Stimulated activated CD4-positive, alpha-beta T cell treated with anti-CD3 and anti-CD28 coated beads, Interleukin-1b, Interleukin-23, amount 100 ng/mL, for 48 hours (primary cell): Measurements from ENCODE around the gene CTU2.

Experiments
- DNase-seq: peaks from one replicate; pipeline ENCODE4 v3.0.0-alpha.2; 2020

The CTU2 gene

DNA sequence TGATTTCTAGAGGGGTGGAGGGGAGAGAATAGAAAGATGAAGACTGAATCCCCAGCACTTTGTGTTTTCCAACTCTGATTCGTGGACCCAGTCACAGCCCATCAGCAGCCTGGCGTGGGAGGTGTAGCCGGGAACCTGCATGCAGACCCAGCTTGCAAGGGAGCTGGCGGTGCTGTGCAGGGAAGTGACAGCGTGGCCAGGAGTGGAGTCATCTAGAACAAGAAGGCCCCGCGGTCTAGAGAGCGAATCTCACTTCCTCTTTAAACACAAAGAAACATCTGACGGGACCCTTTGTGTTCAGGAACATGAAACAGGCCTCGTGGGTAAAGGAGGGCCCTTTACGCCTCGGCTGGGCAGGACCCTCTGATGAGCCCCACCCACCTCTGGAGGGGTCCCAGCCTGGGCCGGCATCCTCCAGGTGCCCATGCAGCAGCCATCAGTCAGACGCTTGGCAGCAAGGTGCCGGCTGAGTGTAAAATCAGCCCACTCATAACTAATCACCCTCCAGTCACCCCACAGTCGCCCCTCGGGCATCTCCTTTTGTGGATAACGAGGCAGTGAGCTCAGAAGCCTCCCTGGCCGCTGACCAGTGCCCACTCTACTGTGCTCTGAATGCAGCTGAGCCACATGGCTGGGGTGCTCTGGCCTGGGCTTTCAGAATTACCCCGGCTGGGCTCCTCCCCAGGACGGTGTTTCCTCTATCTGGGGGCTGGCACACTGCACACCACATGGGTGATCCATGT, 24.4 kb upstream of the CTU2 start:
- DNase-seq, result peak; percentile 87

DNA sequence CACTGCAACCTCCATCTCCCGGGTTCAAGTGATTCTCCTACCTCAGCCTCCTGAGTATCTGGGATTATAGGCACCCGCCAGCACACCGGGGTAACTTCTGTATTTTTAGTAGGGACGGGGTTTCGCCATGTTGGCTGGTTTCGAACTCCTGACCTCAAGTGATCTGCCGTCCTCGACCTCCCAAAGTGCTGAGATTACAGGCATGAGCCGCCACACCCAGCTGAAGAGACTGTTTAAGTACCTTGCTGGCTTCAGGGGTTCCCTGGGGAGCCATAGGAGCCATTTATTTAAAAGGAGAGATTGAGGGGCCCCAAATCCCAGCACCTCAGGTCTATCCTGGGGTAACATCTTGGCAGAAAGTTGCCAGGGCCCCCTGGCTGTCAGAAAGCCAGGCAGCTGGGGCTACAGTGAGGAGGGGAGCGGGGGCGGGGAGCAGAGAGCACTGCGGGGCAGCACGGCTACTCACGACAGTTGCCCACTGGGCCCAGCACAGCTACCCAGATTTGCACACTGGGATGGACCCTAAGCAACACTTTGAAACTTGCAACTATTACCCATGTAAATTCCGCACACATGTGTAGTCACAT, 21.6 kb upstream of the CTU2 start:
- DNase-seq, result no peak

DNA sequence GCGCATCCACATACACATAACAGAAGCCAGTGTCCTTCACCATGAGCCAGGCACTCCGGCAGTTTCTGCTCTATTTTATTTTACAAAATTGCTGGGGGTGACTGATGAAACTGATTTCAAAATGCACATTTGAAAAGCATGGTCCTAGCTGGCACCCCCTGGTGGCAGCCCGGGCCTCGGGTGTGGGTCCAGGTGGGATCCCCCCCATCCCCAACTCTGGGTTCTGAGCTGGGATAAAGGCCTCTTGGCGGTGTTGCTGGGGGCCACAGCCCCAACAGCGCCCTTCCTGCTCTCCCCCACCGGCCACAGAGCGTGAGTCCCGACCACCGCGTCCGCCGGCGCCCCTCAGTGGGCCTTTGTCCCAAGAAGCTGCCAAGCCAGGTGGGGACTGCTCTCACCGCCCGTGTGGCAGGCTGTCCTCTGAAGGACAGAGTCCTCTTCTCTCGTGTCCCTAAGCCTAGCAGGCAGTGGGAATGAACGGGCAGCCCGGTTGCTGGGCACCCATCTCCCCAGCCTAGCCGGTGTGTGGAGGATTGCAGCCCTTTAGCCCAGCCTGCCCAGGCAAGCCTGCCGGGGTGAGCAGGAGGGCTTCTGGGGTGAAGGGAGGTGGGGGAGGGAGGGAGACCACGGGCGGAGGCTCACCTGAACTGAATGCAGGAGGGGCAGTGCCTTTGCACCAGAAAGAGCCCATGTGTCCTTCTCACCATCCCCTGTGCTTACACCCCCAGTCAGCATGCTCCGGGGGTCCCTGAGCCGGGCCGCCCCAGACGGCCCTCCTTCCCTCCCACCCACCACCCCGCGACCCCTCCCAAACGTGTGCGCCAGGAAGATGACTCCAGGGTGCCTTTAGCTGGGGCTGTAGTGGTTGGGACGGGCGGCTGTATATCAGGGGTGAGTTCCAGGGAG, 20.9 kb upstream of the CTU2 start:
- DNase-seq, result peak; percentile 71

DNA sequence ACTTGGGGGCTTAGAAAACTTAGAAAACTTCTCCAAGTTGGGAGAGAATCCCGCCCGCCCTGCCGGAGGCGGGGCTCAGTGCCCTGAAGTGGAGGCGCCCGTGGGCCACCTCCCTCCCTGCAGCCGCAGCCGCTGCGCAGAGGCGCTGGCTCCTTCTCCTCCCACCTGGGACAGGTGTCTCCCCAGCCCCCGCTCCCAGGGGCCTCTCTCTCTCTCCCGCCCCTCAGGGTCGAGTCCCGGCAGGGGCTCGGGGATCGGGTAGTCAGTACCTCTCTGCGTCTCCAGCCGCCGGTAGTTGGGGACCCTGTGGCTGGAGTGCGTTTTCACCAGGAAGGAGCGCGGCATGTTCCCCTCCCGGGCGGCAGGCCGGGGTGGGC, 20.3 kb upstream of the CTU2 start:
- DNase-seq, result no peak

DNA sequence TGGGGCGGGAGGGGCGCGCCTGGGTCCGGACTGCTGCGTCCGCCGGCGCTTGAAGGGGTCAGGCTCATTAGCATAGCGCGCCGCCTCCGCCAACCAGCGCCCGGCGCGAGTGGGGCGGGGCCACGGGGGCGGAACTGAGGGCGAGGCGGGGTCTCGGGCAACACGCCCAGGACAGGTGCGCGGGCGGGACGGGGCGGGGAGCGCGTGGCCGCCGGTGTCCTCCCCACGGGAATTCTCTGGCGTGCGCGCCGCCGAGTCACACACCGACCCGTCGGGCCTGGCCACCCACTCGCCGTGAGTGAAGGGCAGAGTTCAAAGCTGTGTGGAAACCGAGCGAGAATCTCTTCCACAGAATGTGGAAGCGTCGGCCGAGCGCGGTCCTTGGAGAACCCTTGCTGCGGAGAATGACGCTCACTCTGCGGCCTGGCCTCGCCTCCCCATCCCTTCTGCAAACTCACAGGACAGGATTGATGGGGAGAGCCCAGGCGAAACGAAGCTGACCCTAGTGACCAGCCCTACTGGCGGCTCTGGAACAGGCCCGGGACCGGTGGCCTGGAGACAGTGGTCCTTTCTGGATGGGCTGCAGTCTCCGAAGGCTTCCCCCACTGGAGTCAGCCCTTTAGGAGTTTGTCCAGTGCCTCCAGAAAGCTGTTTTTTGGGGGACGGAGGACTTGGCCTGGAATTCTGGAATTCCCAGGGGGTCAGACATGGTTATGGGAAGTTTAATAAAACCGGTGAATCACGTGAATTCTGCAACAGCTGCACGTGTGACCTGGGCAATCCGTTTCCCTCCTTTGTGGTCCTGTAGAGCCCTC, 19.7 kb upstream of the CTU2 start, which contains the start of gene SNAI3:
SNAI3 (minus strand) TSS at position 69 of the 815 bp plus-strand sequence. CDS start 101 bp downstream, outside the sequence.
- DNase-seq, result peak; percentile 83

DNA sequence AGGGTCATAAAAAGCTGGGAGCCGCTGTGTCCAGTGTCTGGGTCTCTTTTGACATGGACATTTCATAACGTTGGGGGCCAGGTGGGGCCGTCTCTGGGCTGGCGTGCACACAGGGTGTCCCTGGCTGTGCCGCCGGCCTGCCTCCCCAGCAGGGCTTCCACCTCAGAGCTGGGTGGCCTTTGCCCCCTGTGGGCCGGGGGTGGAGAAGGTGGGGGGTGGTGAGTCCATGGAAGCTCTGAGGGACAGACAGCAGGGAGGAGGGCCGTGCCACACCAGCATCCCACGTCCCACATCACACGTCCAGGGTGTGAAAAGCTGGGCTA, 19.1 kb upstream of the CTU2 start:
- DNase-seq, result no peak

DNA sequence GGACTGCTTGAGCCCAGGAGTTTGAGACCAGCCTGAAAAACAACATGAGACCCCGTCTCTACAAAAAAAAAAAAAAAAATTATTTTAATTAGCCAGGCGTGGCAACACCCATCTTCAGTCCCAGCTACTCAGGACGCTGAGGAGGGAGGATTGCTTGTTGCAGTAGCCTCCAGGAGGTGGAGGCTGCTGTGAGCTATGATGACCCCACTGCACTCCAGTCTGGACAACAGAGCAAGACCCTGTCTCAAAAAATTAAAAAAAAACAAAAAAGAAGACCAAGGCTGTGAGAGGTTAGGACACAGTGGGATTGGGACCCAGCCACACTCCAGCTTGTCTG, 18.7 kb upstream of the CTU2 start:
- DNase-seq, result no peak

DNA sequence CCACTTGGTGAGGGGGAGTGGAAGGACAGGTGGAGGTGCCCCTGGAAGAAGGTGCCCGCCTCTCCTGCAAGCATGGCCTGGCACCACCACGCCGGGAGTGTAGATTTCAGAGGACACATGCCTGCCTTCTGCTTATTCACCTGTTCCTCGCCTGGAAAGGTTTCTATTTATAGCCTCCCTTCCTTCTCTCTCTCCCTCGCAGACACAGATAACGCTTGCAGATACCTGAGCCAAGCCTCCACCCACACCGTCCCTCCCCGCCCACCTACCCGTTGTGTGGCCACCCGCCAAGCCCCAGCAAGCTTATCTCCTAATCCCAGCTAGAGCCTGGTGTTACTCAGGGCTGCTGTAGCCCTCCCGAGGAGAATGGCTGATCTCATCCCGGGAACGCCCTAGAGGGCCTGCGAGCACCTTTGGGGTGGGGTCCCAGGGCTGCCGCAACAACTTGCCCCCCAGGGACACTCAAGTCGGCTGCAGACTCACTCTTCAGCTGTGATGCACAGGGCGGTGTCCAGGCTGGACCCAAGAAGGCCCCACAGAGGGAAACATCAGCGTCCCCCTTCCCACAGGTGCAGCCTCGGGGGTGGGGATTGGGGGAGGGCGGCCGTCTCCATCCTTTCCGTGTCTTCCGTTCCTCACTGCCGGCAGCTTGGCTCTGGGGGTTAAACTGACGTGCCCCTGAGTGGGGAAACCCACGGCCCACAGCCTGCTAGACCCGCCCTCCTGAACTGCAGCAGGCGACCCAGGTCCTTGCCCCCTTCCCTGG, 18.1 kb upstream of the CTU2 start:
- no peak for DNase-seq

DNA sequence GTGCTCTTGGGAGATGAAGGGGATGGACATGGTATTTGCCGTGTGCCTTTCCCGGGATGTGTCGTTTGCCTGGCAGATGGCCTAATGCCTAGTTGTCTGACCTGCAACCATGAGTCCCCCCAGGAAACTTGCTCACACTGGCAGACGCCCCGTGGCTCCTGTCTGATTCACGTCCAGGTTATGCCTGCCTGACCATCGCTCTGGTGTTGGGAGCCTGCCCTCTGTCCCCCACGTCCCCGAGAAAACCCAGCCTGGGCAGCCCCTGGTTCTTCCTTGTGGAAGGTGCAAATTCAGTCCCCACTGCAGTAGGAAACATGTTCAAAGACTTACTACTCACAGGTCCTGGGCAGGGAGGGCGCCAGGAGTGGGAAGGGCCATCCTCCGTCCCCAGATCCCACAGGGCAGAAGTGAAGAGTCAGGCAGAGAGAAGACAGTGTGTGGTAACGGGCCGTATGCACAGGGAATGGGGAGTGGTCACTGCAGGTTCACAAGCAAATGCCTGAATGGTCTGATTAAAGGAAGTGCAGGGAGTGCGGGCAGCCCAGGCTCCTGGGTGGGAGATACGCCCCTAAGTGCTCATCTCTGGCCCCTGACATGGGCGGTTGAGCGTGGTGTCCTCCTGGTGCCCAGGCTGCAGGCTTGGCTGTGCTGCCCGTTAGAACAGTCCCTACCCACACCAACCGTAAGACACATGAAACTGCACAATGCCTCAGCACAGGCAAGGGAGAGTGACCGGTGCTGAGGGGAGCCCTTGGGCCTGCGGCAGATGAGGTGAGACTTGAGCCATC, 15.8 kb upstream of the CTU2 start:
- DNase-seq, result no peak

DNA sequence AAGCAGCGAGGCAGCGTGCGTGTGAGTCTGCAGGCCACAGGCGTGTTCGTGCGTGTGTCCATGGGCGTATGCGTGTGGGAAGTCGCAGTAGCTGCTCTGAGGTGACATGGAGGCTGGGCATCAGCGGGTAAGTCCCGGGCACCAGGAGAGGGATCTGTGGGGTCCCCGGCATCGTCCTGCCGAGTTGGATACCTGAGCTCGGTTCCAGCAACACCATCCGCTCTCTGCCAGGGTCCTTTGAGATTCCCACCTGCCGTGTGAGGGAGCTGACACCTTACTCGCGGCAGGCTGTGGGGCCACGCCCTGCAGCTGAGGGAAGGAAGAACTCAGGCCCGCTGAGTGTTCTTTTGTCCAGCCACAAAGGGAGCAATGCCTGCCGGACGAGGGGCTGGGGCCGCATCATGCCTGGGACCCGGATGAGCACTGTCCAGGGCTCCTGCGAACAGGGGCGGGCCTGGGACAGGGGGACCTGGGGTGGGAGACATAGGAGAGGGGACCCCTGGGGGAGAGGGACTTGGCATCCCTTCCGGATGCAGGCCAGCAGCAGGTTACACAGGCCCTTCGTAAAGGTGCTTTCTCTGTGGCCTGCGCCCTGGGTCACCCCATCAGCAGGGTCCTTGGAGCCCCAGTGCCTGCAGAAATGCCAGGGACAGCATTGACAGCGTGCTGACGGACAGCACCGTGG, 15.0 kb upstream of the CTU2 start:
- DNase-seq, result no peak

DNA sequence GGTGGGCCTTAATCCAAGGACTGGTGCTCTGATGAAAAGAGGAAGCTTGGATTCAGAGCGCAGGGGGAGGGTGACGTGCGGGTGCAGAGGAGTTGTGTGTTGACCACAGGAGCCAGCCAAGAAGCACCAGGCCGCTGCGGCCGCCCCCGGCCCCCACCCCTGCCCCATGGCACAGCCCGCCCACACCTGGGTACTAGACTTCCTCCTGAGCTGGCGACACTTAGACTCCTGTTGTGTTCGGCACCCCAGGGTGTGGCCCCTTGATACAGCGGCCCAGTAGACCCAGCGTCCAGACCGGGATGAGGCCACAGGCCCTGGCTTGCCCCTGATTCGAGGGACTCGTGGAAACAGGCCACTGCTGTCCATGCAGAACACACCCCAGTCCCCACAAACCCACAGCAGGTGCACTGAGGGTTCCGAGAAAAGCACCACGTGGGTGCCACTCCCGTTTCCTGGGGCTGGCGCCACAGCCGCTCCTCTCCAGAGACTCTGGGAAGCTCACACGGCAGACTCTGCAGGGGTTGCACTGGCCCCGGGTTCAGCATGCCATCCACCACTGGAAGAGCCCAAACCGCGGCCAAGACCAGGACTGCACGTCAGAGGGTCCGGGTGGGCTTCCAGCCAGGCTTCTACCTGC, 14.3 kb upstream of the CTU2 start:
- no peak for DNase-seq

DNA sequence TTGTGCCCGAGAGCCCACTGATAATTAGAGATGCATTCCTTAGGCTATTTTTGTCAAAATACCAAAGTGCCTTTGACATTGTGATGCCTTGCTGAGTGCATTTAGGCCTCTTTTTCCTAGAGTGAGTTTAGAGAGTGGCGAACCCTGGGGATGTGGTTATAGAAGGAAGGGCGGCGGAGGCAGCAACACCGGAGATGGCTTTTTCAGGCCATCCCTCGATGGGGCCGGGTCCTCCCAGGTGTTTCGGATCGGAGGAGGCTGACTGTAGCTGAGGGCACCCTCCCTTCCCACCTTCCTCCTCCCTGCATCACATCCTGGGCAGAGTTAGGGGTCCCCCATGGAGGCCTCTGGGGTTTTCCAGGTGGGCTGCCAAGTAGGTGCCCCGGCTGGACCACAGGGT, 13.4 kb upstream of the CTU2 start:
- DNase-seq, result no peak

DNA sequence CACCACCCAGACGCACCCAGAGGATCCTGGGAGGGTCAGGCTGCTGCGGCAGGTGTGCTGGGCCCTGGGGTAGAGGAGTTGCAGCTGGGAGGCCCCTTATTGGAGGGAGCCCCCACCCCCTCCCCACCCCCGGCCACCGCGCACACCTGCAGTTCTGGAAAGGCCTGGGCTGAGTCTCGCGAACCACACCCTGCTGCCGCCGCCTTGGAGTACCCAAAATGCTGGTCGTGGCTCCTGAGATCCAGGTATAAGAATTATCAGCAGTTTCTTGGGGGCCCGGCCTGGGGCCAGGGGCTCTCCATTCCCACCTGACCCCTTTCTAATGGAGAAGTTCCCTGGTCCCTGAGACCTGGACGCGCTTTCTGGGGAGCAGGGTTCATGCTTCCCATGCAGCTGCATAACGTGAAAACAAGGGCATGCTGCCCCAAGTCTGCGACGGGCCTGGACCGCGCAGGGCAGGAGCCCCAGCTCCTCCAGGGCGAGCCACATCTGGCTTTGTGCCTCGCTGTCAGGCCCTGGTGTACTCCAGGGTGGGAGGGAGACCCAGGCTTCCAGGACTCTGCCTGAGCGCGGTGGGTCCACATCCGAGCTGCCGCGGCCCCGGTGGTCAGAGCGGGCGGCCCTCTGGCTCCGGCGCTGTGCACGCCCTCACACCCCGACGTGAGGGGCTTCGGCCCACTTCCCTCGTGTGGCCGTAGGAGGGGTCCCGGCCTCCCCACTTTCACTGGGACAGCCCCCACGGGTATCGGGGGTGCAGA, 12.7 kb upstream of the CTU2 start:
- no peak for DNase-seq

DNA sequence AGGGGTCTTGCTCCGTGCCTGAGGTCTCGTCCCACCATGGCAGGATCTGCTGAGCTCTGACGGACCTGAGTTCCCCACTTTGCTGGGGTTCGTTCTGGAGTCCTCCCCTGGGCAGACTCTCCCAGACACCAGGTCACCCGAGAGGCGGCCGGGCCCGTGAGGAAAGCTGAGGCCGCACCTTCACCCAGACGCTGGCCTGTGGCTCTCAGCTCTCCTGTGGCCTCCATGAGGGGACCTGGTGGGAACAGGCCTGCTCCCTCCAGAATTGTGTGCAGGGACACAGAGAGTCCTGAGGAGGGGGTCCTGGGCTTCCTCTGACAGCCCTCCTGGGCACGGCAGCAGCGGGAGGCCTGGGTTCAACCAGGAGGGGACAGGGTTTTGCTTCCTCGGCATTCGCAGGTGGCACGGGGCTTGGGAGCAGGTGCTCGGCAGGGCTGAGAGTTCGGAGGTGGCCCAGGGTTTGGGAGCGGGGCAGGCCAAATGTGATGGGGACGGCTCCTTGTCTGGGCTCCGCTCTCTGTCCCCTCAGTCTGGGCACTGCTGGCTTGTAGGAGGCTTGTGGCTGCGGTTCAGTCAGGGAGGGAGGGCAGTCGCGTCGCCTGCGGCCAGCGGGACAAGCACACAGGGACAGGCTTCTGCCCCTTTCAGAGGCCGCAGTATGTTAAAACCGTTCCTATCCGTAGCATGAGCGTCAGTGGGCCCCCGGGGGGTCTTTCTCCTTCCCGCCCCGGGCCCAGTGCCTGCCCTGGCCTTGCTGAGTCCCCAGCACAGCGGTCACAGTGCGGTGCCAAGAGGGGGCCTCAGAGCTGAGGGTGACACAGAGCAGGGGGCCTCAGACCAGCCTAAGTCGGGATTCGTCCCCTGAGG, 11.8 kb upstream of the CTU2 start:
- DNase-seq, result no peak

DNA sequence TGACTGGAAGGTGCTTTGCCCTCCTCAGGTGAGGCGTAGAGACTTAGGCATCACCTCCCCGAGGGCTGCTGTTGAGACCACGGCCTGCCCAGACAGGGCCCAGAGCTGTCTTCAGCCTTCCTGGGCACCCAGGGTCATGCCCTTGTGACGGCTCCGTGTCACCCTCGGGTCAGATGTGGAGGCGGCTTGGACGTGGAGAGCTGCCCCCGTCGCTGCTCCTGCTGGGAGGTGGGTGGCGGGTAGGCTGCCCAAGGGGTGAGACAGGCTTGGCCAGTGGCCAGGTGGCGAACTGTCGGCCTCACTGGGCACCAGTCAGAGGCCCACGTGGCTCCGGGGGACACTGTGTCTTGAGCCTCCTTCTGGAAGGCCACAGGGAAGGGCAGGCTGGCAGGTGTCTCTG, 11.1 kb upstream of the CTU2 start:
- no peak for DNase-seq

DNA sequence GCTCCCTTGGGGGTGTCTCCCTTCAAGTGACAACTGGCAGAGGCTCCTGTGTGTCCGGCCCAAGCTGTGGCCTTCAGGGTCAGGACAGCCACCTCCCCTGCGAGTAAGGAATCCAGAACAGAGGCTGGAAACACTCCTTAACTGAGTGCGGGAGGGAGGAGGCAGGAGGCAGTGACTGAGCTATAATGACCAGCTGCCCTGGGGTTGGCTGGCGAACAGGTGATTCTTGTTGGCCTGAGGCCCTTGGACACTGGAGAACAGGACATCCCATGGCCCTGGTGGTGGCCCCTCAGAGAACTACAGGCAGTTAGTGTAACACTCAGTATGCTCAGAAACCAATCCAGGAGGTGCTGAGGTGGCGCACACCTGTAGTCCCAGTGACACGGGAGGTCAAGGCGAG, 10.6 kb upstream of the CTU2 start:
- no peak for DNase-seq

DNA sequence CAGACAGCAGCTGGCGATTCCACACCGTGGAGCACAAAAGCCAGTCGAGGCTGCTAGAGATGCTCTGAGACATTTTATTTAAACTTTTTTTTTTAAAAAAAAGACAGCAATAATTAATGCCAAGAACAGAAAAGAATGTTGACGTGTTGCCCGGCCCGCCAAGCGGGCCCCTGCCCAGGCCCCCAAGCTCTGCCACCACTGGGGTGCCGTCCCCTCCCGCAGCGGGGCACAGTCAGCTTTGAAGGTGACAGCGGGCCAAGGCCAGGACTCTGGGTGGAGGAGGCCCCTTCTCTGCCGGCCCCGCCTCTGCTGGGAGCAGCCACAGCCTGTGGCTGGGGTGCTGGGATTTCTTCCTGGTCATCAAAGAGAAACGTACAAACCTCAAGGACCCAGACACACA, 9.9 kb upstream of the CTU2 start:
- no peak for DNase-seq

DNA sequence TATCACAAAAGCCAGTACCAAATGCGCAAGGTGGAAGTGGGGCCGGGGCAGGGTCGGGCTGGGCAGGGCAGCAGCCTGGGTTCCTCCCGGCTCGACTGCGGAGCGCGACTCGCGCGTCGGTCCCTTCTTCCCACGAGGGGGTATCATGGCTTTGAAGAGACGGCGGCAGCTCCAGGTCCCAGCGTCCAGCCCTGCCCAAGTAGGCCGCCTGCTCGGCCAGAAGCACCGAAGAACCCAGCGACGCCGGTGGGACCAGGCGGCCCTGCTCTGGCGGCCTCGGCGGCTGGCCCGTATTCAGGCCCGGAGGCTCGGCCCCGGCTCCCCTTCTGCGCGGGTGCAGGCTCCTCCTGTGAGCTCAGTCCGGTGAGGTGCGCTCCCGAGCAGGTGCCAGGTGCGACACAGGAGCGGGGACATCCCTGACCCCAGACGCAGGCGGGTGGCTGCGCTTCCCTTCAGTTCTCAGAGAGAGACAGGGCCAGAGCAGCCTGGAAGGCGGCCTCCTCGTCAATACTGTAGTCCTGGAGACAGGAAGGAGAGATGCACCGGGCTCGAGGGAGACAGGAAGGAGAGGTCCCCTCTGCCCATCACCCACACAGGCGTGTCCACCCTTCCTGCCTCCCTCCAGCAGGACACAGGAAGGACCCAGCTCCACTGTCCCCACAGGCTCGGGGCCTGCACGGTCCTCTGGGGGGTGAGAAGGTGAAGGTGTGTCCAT, 9.0 kb upstream of the CTU2 start:
- DNase-seq, result no peak
